Kidney epithelial cell (primary cell): Measurements from ENCODE around the gene B3GAT2. TPM values are rescaled to one million over a fixed set of nuclear protein-coding genes. Genes with fewer than 3 reads are reported as not detected.
A peak's percentile ranks its signal among the peaks of the same experiment; 100 is the strongest.
"Not testable (repeated sequence)": the region's sequence is repeated elsewhere in the genome, so short reads cannot be mapped to it uniquely, and the experiment has no call there.

Source experiments
- DNase-seq: peaks from one replicate; pipeline ENCODE4 v3.0.0-alpha.2; 2010; ENCODE audit warnings: low read depth
- H3K27me3 ChIP-seq: 2 replicates; pipeline ENCODE4 v1.6.0; 2011; ENCODE audit warnings: low read length; ENCODE audit not compliant: control insufficient read depth, insufficient read depth
- H3K36me3 ChIP-seq: 2 replicates; pipeline ENCODE4 v1.5.1; 2011; ENCODE audit warnings: low read length; ENCODE audit not compliant: control insufficient read depth, insufficient read depth
- H3K4me3 ChIP-seq: 2 replicates; pipeline ENCODE4 v1.5.1; 2011; ENCODE audit warnings: low read depth, mild to moderate bottlenecking, control low read depth, low read length
- CTCF ChIP-seq: IDR thresholded peaks from 2 replicates; pipeline ENCODE4 v1.5.1; 2011; ENCODE audit warnings: mild to moderate bottlenecking, moderate library complexity, low read length, control low read depth, inconsistent platforms; ENCODE audit not compliant: insufficient read depth, poor library complexity, severe bottlenecking
- total RNA-seq: library from RNA; depleted of rRNA; stranded (reverse); fragments of >200 nt; gene quantifications from 2 replicates; pipeline ENCODE4 v1.2.3, GENCODE V29; 2015

The B3GAT2 gene
- total RNA-seq, 1 donor from 2014 or later: not detected

GRCh38 chr6:70957284-70957617 lies 391 bp upstream of the B3GAT2 start:
- TF ChIP-seq CTCF: no peak
- Histone ChIP-seq H3K27me3 (peaks cover 47% of the 10 kb centered on the region), H3K4me3 (peak overlapping the region; percentile 35), H3K36me3 (no peaks in the 10 kb centered on the region)
- DNase-seq: no peak

- Histone ChIP-seq H3K27me3 (peaks cover 47% of the 10 kb centered on the region), H3K36me3 (no peaks in the 10 kb centered on the region), H3K4me3 (peak overlapping the region; percentile 35)
- no peak for TF ChIP-seq CTCF
- no peak for DNase-seq
These were observed 739 bp downstream of the B3GAT2 start for GRCh38 chr6:70956191-70956450.

GRCh38 chr6:70955441-70956190 lies 1.2 kb downstream of the B3GAT2 start:
- peak overlapping the region; percentile 35 for H3K4me3 ChIP-seq
- TF ChIP-seq CTCF: peak; percentile 75
- H3K36me3 ChIP-seq: no peaks in the 10 kb centered on the region
- peaks cover 47% of the 10 kb centered on the region for H3K27me3 ChIP-seq
- DNase-seq: peak; percentile 25

GRCh38 chr6:70954750-70955149 lies 2.1 kb downstream of the B3GAT2 start:
- peaks cover 47% of the 10 kb centered on the region for H3K27me3 ChIP-seq
- TF ChIP-seq CTCF: no peak
- H3K4me3 ChIP-seq: no peak overlapping the region
- DNase-seq: no peak
- H3K36me3 ChIP-seq: no peaks in the 10 kb centered on the region

- H3K36me3 ChIP-seq: no peaks in the 10 kb centered on the region
- TF ChIP-seq CTCF: no peak
- H3K4me3 ChIP-seq: no peak overlapping the region
- no peak for DNase-seq
- H3K27me3 ChIP-seq: peaks cover 46% of the 10 kb centered on the region
These were observed 2.7 kb downstream of the B3GAT2 start for GRCh38 chr6:70954176-70954575.

- no peak overlapping the region for H3K4me3 ChIP-seq
- no peak for DNase-seq
- no peak for TF ChIP-seq CTCF
- H3K27me3 ChIP-seq: peaks cover 33% of the 10 kb centered on the region
- H3K36me3 ChIP-seq: no peaks in the 10 kb centered on the region
These were observed 4.2 kb downstream of the B3GAT2 start for GRCh38 chr6:70952608-70953165.

GRCh38 chr6:70944321-70944720 lies 12.5 kb downstream of the B3GAT2 start:
- not testable (repeated sequence) for H3K36me3 ChIP-seq, H3K4me3 ChIP-seq, DNase-seq, H3K27me3 ChIP-seq
